Naive thymus-derived CD8-positive, alpha-beta T cell (primary cell): ENCODE measurements around the gene EMX2. TPM values are rescaled to one million over a fixed set of nuclear protein-coding genes. Genes with fewer than 3 reads are reported as not detected.

Experiments used
- ATAC-seq, 2 donors: fragments of 150-1000 bp; cut with Tn5 transposase in 1 of 2; sonication (Bioruptor Pico), chemical (Tn5 transposase) in 1 of 2; 1 replicate in 1 of 2; 2 replicates in 1 of 2; pipeline ENCODE4 v1.10.0; 2021; ENCODE audit warnings: mild to moderate bottlenecking in 2 of 2, moderate library complexity in 2 of 2
- POLR2A ChIA-PET: fragments of 350-600 bp; sonication (Branson Sonifier 250); formaldehyde crosslinking; loops from one replicate; lab custom pipeline; 2021; ENCODE audit warnings: antibody characterized with exemption; lab: Charles Lee
- DNase-seq, 10 donors: peaks; one replicate each; pipeline versions ENCODE4 v3.0.0 to v3.0.0-alpha.2; 2020 to 2022
- H3K27ac Mint-ChIP-seq, 10 donors: one replicate each; pipeline ENCODE4 v1.8.0; 2020 to 2022; ENCODE audit warnings: mild to moderate bottlenecking in 10 of 10, mixed read lengths in 10 of 10, moderate library complexity in 4 of 10, inconsistent platforms in 1 of 10
- H3K27me3 Mint-ChIP-seq, 5 donors: one replicate each; pipeline ENCODE4 v1.8.0; 2021 to 2022; ENCODE audit warnings: mixed read lengths in 5 of 5
- H3K36me3 Mint-ChIP-seq, 3 donors: one replicate each; pipeline ENCODE4 v1.8.0; 2020 to 2022; ENCODE audit warnings: mixed read lengths in 3 of 3, mild to moderate bottlenecking in 2 of 3, inconsistent platforms in 1 of 3
- H3K4me1 Mint-ChIP-seq, 4 donors: one replicate each; pipeline ENCODE4 v1.8.0; 2021 to 2022; ENCODE audit warnings: mixed read lengths in 4 of 4
- H3K4me3 Mint-ChIP-seq, 10 donors: one replicate each; pipeline ENCODE4 v1.8.0; 2020 to 2022; ENCODE audit warnings: mild to moderate bottlenecking in 10 of 10, mixed read lengths in 10 of 10, moderate library complexity in 6 of 10, inconsistent platforms in 1 of 10
- H3K9me3 Mint-ChIP-seq, 9 donors: one replicate each; pipeline ENCODE4 v1.8.0; 2020 to 2022; ENCODE audit warnings: mixed read lengths in 9 of 9, mild to moderate bottlenecking in 3 of 9, inconsistent platforms in 1 of 9, moderate library complexity in 1 of 9
- polyA plus RNA-seq, 3 donors: library from polyadenylated mRNA; unstranded; fragments of 300-500 nt; fragmentation: Illumina TruSeq; gene quantifications; one replicate each; pipeline ENCODE4 v1.2.3, GENCODE V29; 2021
- total RNA-seq, 8 experiments: library from RNA in 2 of 8; stranded (reverse) in 2 of 8; gene quantifications; one replicate each; pipeline ENCODE4 v1.2.3 and lab custom pipeline; 2021 to 2026

Gene EMX2
- total and polyA plus RNA-seq, 5 experiments from 2014 or later, result not detected

DNA sequence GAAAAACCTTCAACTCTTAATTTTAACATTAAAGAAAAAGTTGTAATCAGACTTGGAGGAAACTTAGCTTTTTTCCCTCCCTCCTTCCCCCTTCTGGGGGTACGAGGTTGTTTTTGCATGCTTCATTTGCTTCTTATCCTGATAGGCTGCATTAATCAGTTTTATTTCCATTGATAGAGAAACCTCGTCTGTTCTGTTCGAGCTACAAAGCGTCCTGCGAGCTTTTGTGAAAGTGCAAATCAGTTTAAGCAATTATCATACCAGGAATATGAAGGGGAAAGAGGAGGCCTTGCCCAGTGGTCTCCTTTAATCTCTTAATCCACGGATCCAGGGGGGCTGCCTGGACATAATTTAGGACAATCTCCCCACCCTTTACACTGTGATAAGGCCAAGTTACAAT, 7.5 kb downstream of the EMX2 start:
- Mint-ChIP-seq H3K27ac (no peak overlapping the region), H3K36me3 (no peaks in the 10 kb centered on the region), H3K4me3 (no peak overlapping the region), H3K9me3 (peaks cover 0 to 10% (median 0%) of the 10 kb centered on the region in 9 donors), H3K4me1 (peaks cover 25 to 38% (median 27%) of the 10 kb centered on the region in 4 donors), H3K27me3 (peaks cover 48 to 97% (median 76%) of the 10 kb centered on the region in 5 donors)
- POLR2A ChIA-PET, result no interaction called here
- ATAC-seq, result no peak
- no peak for DNase-seq

DNA sequence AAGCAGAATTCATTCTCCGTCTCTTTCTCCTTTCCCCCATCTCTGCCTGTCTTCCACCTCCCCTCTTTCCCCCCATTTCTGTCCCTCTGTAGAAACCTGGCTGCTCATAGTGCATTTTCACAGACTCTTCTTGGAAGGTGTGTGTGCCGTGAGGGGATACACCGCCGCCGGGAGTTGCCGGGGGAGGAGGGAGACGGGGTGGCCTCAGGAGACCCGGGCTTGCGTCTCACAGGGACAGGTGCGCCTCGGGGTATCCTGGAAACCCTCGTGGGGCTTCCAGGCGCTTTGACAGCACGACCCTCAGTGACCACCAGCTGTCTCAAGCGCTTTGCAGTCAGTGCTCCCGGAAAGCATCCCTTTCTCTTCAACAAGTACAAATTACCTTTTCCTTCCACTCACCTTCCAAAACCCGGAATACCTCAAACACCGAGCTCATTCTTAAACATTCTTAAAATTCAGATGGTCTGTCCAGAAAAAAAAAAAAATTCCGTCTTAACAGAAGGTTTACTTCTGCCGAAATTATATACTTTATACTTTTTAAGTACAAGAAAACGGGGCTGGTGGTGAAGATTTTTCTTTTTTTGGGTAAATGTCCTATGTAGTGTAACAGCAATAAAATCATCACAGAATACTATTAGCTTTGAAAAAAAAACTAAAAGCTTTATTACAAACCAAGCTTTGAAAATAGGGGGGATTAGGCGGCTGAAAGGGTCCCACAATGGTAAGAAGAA, 8.2 kb downstream of the EMX2 start:
- no peak overlapping the region for H3K4me3 Mint-ChIP-seq
- POLR2A ChIA-PET, result no interaction called here
- no peak for ATAC-seq

DNA sequence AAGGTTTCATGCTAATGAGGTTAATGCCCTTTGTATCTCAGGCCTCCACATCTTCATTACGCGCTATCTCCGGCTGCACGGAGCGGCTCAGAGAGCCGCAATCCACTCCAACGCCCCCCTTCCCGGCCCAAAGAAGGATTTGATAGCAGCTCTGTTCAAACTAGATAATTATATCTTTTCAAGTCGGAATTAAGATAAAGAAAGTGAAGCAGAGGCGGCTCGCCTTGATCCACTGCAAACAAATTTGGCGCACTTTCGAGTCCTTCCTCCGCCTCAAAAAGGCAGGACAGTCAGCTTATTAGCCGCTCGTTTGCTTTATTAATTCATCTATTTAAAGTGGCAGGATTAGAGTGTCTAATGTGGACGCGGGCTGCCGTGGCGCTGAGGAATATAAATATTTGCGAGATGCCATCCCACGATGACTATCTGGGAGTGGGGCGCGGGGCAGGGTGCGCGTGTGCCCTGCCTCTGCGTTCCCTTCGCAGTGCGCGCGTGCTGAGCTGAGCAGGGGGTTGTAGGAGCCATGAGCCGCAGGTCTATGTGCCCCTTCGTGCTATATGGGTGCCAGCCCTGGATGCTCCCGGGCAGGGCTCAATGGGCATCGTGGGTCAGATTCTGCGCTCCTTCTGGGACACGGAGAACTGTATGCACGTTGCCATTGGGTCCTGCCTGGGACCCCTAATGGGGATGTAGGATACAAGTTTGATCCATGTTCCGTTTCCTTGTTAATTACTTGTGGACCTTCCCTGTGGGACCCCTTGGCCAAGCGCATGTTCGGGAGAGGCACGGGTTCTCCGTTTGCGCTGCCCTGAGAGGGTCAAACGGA, 9.0 kb downstream of the EMX2 start:
- peaks cover 0 to 10% (median 0%) of the 10 kb centered on the region in 9 donors for H3K9me3 Mint-ChIP-seq
- DNase-seq (no peak), ATAC-seq (no peak)
- peaks cover 43 to 99% (median 80%) of the 10 kb centered on the region in 5 donors for H3K27me3 Mint-ChIP-seq
- no peaks in the 10 kb centered on the region for H3K36me3 Mint-ChIP-seq
- H3K4me1 Mint-ChIP-seq, result peaks cover 20 to 30% (median 21%) of the 10 kb centered on the region in 4 donors
- POLR2A ChIA-PET, result no interaction called here
- peak overlapping the region in 1 of 10 donors; percentile 30 for H3K27ac Mint-ChIP-seq
- H3K4me3 Mint-ChIP-seq, result no peak overlapping the region

More for the DNA sequence above, 8.2 kb downstream of the EMX2 start:
- Mint-ChIP-seq H3K9me3 (peaks cover 0 to 10% (median 0%) of the 10 kb centered on the region in 9 donors), H3K27me3 (peaks cover 48 to 99% (median 80%) of the 10 kb centered on the region in 5 donors), H3K4me1 (peaks cover 25 to 36% (median 25%) of the 10 kb centered on the region in 4 donors), H3K36me3 (no peaks in the 10 kb centered on the region), H3K27ac (no peak overlapping the region)
- DNase-seq, result no peak

DNA sequence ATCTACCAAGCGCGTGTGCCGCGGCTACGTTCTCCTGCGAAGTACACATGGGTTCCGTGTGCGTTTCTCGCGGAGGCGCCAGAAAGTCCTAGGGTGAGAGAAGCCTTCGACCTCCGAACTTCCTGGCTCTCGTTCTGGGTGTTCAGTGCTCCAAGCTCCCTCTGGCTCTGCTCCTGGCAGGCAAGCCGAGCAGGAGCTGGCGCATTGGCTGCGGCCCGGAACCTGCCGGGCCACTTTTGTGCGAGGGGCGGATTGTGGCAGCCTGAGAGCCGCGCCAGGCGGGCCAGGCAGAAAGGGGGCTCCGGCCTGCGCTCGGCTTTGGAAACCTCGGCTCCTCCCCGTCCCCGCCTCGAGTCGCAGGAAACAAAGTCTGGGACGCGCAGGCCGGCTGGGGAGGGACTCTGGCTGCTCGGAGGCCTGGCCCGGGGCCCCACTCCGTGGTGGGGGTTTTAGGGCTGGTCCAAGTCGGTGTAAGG, 9.6 kb downstream of the EMX2 start:
- H3K4me3 Mint-ChIP-seq, result no peak overlapping the region
- H3K27ac Mint-ChIP-seq, result no peak overlapping the region
- H3K36me3 Mint-ChIP-seq, result no peaks in the 10 kb centered on the region
- H3K4me1 Mint-ChIP-seq, result peaks cover 17 to 28% (median 21%) of the 10 kb centered on the region in 4 donors
- POLR2A ChIA-PET, result no interaction called here
- no peak for ATAC-seq
- DNase-seq, result no peak
- H3K27me3 Mint-ChIP-seq, result peaks cover 42 to 99% (median 81%) of the 10 kb centered on the region in 5 donors
- H3K9me3 Mint-ChIP-seq, result peaks cover 0 to 10% (median 0%) of the 10 kb centered on the region in 9 donors

DNA sequence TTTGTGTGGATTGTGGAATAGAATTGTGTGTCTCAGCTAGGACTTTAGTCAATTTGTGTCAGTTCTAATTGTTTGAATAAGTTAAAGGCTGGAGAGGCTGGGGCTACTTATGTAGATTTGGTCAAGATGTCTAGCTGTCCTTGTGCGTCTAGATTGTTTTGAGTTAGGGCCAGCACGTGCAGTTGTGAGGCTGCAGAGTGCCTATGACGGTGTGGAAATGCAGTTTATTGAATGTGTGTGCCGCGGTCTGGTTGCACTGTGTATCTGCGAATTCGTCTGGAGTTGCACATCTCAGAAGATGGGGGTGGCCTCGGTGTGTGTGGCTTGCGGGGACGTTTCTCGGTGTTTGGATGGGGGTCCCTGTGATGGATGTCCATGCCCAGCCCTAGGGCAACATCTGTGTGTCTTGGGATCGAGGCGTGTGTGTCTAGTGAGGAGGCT, 10.2 kb downstream of the EMX2 start:
- peaks cover 0 to 9% (median 0%) of the 10 kb centered on the region in 9 donors for H3K9me3 Mint-ChIP-seq
- DNase-seq (no peak), ATAC-seq (no peak)
- no peak overlapping the region for H3K4me3 Mint-ChIP-seq
- H3K27ac Mint-ChIP-seq, result no peak overlapping the region
- POLR2A ChIA-PET, result no interaction called here
- peaks cover 40 to 94% (median 76%) of the 10 kb centered on the region in 5 donors for H3K27me3 Mint-ChIP-seq
- H3K36me3 Mint-ChIP-seq, result no peaks in the 10 kb centered on the region
- peaks cover 15 to 23% (median 18%) of the 10 kb centered on the region in 4 donors for H3K4me1 Mint-ChIP-seq

DNA sequence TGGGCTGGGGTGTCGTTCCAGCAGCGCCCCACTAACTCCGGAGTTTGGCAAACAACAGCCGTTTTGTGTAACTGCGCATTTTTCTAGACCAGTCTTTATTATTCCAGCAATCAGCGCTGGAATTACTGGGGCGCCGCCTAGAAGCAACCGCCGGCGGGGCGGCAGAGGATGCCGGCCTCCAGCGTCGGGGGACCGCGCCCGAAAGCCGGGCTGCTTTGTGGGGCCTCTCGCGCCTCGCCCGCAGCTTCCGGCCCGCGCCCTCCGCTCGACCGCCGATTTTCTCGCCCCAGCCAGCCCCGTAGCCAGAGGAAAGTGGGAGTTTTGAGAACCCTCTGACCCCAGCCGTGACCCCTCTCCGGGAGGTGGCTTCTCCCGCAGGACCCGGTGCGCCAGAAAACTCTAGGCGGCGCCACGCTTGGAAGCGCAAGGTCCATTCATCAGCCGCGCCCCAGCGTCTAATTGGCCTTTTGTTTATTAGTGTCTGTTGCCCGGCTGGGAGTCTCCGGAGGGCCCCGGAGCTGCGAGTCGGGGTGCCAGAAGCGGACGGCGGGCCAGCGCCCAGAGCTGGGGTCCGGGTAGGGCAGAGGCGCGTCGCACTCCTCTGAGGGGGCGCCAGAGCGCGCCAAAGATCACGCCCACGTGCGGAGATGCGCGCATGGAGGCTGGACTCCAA, 10.7 kb downstream of the EMX2 start:
- ATAC-seq (no peak), DNase-seq (no peak)
- Mint-ChIP-seq H3K27ac (no peak overlapping the region), H3K27me3 (peaks cover 35 to 88% (median 71%) of the 10 kb centered on the region in 5 donors), H3K4me3 (no peak overlapping the region), H3K36me3 (no peaks in the 10 kb centered on the region), H3K9me3 (peaks cover 0 to 5% (median 0%) of the 10 kb centered on the region in 9 donors), H3K4me1 (peaks cover 9 to 17% (median 13%) of the 10 kb centered on the region in 4 donors)
- POLR2A ChIA-PET, result no interaction called here

DNA sequence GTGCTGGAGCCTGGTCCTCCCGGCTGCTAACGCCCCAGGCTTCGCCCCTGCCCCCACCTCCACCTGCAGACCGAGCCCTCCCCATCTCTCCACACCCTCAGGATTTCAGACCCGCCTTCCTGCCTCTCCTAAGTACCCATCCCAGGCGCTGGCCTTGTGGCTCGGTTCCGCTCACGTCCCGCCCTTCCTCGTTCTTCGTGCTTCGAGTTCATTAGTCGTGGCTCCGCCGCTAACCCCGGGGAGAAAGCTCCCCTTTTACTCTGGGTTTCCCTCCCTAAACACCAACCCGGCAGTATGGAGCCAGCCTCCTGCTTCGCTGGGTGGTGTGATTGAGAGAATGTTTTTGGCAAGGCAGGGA, 11.2 kb downstream of the EMX2 start:
- Mint-ChIP-seq H3K4me3 (no peak overlapping the region), H3K9me3 (peaks cover 0 to 5% (median 0%) of the 10 kb centered on the region in 9 donors)
- POLR2A ChIA-PET, result no interaction called here

DNA sequence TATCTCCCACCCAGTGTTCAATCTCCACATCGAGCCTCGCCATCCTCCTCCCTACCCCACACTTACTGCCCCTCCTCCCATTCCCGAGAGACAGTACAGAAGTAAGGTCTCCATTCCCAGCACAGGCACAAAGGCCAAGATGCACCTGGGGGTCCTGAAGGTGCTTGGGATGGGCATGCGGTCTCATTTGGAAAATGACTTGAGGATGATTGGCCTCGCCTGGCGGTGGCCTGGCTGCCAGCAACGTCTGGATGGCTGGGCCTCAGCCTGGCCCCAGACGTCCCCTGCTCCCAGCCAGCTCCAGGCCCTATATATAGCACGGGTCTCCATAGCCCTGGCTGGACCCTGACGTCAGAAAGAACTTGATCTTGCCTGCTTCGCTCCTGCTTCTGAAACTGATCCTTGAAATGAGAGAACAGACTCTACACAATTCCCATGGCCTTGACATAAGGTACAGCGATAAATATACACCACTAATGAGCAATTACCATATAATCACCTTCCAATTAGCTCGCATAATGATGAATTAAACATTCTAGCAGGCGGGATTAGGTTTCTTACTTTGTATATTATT, 11.8 kb downstream of the EMX2 start:
- Mint-ChIP-seq H3K27ac (peak overlapping the region in 1 of 10 donors; percentile 69), H3K4me3 (no peak overlapping the region)

More for the DNA sequence above, 11.2 kb downstream of the EMX2 start:
- DNase-seq (no peak), ATAC-seq (no peak)
- Mint-ChIP-seq H3K27ac (peak overlapping the region in 1 of 10 donors; percentile 69), H3K27me3 (peaks cover 37 to 83% (median 70%) of the 10 kb centered on the region in 5 donors), H3K4me1 (peaks cover 9 to 15% (median 12%) of the 10 kb centered on the region in 4 donors), H3K36me3 (no peaks in the 10 kb centered on the region)

DNA sequence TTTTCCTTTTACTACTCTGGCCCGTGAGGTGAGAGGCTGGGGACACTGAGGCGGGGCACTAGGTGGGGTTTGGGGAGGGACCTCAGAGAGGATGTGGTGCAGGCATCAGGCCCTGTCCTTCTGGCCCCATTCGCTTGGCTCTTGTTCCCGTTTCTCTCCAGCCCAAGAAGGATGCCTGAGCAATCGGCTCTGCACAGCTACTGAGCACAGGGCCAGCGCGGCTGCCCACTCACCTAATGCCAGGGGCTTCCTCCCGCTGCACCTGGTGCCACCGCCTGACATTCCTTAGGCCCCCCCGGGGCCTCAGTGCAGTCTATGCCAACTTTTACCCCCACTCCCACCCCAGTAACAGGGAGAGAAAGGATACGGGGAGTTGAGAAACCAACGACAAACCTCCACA, 12.5 kb downstream of the EMX2 start:
- ATAC-seq (no peak), DNase-seq (no peak)
- no peak overlapping the region for H3K27ac Mint-ChIP-seq
- no peak overlapping the region for H3K4me3 Mint-ChIP-seq
- peaks cover 9 to 15% (median 12%) of the 10 kb centered on the region in 4 donors for H3K4me1 Mint-ChIP-seq
- no peaks in the 10 kb centered on the region for H3K36me3 Mint-ChIP-seq
- H3K9me3 Mint-ChIP-seq, result peaks cover 0 to 5% (median 0%) of the 10 kb centered on the region in 9 donors
- POLR2A ChIA-PET, result no interaction called here
- H3K27me3 Mint-ChIP-seq, result peaks cover 28 to 73% (median 62%) of the 10 kb centered on the region in 5 donors

More for the DNA sequence above, 11.8 kb downstream of the EMX2 start:
- ATAC-seq (no peak), DNase-seq (no peak)
- H3K36me3 Mint-ChIP-seq, result no peaks in the 10 kb centered on the region
- peaks cover 0 to 5% (median 0%) of the 10 kb centered on the region in 9 donors for H3K9me3 Mint-ChIP-seq
- POLR2A ChIA-PET, result no interaction called here
- peaks cover 33 to 78% (median 66%) of the 10 kb centered on the region in 5 donors for H3K27me3 Mint-ChIP-seq
- peaks cover 9 to 15% (median 12%) of the 10 kb centered on the region in 4 donors for H3K4me1 Mint-ChIP-seq

DNA sequence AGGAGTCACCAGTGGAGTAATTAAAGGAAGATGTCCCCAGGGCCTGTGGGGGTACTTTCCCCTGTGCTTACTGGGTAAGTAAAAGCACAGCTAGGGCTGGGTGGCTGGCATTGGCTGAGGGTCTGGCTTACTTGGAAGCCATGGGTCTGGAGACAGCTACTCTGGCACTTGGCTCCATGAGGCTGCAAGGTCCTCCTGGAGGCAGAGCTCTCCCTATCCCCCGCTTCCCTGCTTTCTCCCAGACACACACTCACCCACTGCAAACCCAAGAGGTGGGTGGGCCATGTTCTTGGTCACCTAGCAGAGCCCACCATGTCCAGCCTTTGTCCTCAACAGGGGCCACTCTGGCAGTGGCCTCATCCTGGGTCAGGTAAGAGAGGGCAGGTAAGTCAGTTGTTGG, 13.3 kb downstream of the EMX2 start:
- Mint-ChIP-seq H3K4me1 (peaks cover 9 to 14% (median 11%) of the 10 kb centered on the region in 4 donors), H3K9me3 (peaks cover 0 to 5% (median 0%) of the 10 kb centered on the region in 9 donors), H3K36me3 (no peaks in the 10 kb centered on the region), H3K27me3 (peaks cover 24 to 70% (median 54%) of the 10 kb centered on the region in 5 donors), H3K27ac (no peak overlapping the region), H3K4me3 (no peak overlapping the region)
- ATAC-seq, result no peak
- POLR2A ChIA-PET, result no interaction called here
- DNase-seq, result no peak

DNA sequence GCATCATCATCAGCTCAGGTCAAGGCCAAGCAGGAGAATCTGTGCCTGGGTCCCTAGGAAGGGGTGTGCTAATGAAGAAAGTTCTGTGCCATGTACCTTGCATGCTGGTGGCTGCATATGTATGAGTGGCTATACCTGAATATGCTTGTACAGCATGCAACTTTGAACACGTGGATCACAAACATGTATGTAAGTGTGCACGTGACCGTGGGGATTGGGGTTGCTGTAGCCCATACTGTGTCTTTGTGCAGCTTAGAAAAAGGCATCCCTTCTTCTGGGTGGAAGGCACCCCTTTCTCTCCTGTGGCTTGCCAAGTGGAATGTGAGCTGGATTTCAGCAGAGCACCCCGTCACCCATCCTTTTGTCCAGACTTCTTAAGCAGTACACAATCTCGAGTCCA, 13.8 kb downstream of the EMX2 start:
- DNase-seq (no peak), ATAC-seq (no peak)
- Mint-ChIP-seq H3K27ac (no peak overlapping the region), H3K9me3 (peaks cover 0 to 3% (median 0%) of the 10 kb centered on the region in 9 donors), H3K4me3 (no peak overlapping the region), H3K36me3 (no peaks in the 10 kb centered on the region), H3K27me3 (peaks cover 24 to 68% (median 49%) of the 10 kb centered on the region in 5 donors), H3K4me1 (peaks cover 9 to 14% (median 11%) of the 10 kb centered on the region in 4 donors)
- POLR2A ChIA-PET, result no interaction called here

DNA sequence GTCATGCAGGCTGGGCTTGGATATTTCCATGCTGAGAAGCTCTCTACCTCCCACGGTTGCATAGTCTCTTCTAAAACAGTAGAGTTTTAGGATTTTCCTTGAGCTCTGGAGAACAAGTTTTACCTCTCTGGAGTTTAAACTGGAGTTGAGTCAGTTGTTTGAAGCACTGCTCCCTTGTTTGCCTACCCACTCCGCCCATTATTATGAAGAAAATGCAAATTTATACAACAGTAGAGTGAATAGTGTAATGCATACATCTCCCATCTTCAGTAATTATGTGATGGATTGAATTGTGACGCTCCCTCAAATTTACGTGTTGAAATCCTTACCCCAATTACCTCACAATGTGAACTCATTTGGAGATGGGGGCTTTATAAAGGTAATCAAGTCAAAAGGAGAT, 17.2 kb downstream of the EMX2 start:
- peaks cover 0 to 2% (median 0%) of the 10 kb centered on the region in 9 donors for H3K9me3 Mint-ChIP-seq
- no peak overlapping the region for H3K4me3 Mint-ChIP-seq
- no peak for DNase-seq
- peaks cover 0 to 4% (median 0%) of the 10 kb centered on the region in 4 donors for H3K4me1 Mint-ChIP-seq
- H3K27me3 Mint-ChIP-seq, result peaks cover 10 to 47% (median 29%) of the 10 kb centered on the region in 5 donors
- no peaks in the 10 kb centered on the region for H3K36me3 Mint-ChIP-seq
- no peak for ATAC-seq
- no peak overlapping the region for H3K27ac Mint-ChIP-seq
- POLR2A ChIA-PET, result no interaction called here
